Right renal cortex interstitium (tissue), 3 donors: ENCODE measurements around the gene RNF141. TPM values are rescaled to one million over a fixed set of nuclear protein-coding genes. Genes with fewer than 3 reads are reported as not detected.

ENCODE experiments used
- DNase-seq, 3 donors: peaks; one replicate each; pipeline ENCODE4 v3.0.0-alpha.2; 2013; ENCODE audit warnings: low read depth in 3 of 3, low spot score in 2 of 3
- polyA plus RNA-seq, 3 donors: library from polyadenylated mRNA; unstranded; fragments of 120-200 nt; gene quantifications; one replicate each; pipeline ENCODE4 v1.2.1, GENCODE V29; 2013; ENCODE audit not compliant: insufficient read length in 3 of 3

Gene RNF141
- polyA plus RNA-seq, 3 donors: 42.7 to 49.9 (median 48.3) TPM

- no peak for DNase-seq
Measured at GRCh38 chr11:10526974-10527918, 13.7 kb downstream of the RNF141 start.

DNA sequence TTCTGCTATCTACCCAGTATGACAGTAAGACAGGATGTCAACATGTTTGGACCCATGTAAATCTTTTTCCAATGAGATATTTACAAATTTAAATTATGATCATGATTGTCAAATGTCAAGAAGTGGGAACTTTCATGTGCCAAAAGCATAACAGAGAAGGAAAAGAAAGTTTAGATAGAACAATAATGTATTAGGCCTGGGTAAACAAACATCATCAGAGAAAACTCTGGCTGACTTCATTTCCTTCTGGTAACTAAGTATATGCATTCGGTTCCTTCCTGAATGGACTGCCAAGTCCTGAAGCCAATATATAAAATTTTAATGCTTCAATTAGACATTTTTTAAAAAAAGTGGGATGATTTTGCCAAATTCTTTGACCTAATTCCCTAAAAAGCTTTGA, 16.5 kb downstream of the RNF141 start:
- peak in 1 of 3 donors; percentile 17 for DNase-seq

- no peak for DNase-seq
Measured at GRCh38 chr11:10522921-10523320, 18.1 kb downstream of the RNF141 start.

GRCh38 chr11:10522276-10522675, 18.7 kb downstream of the RNF141 start:
- no peak for DNase-seq

DNA sequence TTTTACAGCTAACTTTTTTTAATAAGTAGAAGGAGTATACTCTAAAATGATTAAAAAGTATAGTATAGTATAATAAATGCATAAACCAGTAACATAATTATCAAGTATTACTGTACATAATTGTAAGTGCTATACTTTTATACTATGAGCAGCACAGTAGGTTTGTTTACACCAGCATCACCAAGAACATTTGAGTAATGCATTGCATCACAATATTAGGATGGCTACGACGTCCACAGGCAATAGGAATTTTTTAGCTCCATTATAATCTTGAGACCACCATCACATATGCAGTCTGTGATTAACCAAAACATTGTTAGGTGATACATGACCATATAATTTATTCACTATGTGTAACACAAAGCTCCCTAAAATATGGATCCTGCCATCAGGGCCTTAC, 20.4 kb downstream of the RNF141 start:
- DNase-seq: no peak

DNA sequence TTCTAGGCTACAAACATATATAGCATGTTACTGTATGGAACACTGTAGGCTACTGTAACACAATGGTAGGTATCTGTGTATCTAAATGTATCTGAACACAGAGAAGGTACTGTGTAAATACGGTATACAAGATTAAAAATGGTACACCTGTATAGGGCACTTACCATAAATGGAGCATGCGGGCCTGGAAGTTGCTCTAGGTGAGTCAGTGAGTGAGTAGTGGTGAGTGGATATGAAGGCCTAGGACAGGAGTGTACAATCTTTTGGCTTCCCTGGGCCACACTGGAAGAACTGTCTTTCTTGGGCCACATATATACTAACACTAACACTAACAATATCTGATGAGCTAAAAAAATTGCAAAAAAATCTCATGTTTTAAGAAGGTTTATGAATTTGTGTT, 21.4 kb downstream of the RNF141 start:
- no peak for DNase-seq

GRCh38 chr11:10518891-10519290, 22.1 kb downstream of the RNF141 start:
- no peak for DNase-seq

DNA sequence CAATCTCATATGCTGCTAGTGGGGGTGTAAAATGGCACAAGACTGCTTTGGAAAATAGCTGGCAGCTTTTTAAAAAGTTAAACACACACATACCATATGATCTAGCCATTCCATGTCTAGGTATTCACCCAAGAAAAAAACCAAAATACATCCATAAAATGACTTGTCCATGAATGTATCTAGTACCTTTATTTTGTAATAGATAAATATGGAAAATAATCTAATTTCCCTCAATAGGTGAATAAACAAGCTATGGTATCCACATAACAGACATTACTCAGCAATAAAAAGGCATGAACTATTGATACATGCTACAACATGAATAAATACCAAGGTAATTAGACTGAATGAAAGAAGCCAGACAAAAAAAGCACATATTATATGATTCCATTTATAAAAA, 22.9 kb downstream of the RNF141 start:
- no peak for DNase-seq

GRCh38 chr11:10515418-10515817, 25.6 kb downstream of the RNF141 start:
- no peak for DNase-seq

- DNase-seq: no peak
Measured at GRCh38 chr11:10514709-10515108, 26.3 kb downstream of the RNF141 start.

- DNase-seq: no peak
Measured at GRCh38 chr11:10514202-10514601, 26.8 kb downstream of the RNF141 start.

- no peak for DNase-seq
Measured at GRCh38 chr11:10511181-10511621, 29.8 kb downstream of the RNF141 start.

DNA sequence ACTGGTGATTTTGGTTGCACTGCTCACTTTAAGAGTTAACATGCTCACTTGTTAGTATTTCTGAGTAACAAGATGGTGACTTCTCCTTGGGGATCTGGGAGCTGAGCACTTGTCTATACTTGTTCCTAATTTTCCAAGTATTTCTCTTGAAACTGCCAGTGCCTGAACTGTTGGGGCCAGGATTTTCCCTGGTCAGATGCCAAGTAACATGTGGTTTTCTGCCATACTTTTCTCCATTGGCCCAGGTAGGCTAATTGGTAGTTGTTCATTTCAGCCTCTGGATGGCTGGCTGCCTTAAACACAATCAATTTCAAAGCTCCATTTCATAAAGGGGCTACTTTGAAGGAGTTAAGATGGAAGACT, 35.0 kb downstream of the RNF141 start:
- no peak for DNase-seq

DNA sequence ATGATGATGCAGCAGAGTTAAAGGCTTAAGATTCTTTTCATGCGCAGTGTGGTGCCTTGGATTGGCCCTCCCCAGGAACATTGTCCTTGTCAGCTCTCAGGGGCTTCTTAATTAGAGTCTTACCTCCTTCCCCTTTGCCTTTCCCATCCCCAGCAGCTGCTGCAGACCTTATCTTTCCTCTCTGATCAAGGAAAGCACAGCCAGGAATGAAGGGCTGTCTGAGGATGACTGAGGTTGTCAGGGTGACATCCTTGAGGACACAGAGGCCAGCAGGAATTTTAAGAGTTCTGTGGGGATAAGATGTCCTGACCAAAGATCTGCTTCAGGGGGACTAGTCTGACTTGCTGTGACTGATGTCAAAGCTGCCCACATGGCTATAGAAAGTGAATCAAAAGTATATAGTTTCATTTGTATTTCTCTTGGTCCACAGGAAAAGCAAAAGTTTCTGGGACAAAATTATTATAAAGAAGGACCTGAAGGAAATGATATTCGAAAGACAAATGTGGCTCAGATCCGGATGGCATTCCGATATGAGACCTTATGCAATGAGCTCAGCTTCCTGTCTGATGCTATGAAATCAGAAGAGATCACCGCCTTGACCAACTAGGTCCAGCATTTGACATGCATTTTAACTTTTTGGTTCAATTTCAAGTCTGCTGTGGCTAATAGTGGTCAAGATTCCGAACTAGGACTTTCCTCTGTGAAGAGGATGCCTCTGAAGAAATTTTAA, 35.5 kb downstream of the RNF141 start:
- no peak for DNase-seq

DNA sequence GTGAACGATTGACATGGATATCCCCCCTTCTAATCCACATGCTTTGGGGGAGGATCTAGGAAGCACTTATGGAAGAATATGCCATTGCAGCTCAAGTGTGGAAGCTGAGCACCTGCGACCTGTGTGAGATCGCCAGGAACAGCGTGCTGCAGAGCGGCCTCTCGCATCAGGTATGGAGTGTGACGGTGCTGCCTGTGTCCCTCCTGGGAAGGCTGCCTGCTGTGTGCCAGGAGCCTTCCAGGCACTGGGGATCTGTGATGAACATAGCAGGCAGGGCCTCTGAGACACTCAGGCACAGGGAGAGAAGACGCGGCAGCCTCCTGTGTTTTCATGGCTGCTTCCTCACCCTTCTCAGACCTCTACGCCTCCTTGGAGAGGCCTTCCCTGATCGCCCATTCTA, 36.5 kb downstream of the RNF141 start:
- no peak for DNase-seq

DNA sequence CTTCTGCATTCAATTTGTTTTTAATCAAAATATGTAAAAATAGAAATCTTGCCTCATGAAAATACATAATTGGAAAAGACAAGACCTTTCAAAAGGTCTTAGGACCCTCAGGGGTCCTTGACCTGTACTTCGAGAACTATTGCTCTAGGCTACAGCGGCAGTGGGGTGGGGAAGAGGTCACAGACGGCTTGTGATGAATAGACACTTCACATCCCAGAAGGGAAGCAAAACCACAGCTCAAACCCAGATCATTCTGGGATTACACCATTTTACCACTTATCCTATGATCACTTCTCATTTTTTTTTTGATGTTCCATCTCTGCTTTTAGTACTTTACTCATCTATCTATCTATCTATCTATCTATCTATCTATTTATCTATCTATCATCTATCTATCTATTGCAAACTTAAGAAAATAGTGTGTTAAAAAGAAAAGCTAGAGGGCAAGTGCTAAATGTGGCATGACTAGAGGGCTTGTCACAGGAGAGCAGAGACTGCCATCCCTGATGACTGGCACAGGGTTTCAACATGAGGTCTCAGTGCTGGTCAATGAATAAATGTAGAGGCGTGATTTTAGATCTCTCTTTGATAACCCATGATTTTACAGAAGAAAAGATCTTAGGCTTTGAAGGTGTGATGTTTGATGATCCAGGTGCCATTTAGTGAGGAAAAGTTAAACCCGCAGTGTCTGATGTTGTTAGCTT, 37.1 kb downstream of the RNF141 start:
- no peak for DNase-seq

GRCh38 chr11:10503221-10503620, 37.8 kb downstream of the RNF141 start:
- DNase-seq: no peak

GRCh38 chr11:10502770-10503169, 38.2 kb downstream of the RNF141 start:
- DNase-seq: no peak

DNA sequence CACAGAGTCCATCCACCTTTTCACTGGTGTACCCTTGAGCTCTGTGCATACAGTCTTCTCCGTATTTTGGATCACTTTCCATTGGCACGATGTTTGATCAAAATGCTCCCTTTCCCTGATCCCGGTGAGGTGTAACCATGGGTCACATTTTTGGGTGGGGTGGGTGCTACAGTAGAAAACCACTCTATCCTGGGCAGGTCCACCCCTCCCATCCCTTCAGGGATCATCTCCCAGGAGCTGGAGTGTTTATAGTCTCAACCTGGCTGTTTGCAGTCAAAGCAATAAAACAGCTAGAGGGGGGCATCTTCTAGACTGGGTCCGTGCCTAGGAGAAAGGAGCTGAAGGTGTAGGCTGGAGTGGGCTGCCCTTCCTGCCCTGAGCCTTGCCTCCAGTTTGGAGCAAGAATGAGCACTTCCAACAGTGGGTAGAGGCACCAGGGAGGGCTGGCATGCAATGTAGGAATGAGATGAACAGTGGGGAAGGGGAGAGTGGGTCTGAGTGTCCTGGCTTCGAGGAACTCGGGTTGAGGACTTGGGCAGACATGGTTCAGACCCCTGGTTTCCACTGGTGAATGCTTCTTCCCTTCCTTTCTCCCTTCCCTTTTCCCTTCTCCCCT, 38.8 kb downstream of the RNF141 start:
- no peak for DNase-seq

DNA sequence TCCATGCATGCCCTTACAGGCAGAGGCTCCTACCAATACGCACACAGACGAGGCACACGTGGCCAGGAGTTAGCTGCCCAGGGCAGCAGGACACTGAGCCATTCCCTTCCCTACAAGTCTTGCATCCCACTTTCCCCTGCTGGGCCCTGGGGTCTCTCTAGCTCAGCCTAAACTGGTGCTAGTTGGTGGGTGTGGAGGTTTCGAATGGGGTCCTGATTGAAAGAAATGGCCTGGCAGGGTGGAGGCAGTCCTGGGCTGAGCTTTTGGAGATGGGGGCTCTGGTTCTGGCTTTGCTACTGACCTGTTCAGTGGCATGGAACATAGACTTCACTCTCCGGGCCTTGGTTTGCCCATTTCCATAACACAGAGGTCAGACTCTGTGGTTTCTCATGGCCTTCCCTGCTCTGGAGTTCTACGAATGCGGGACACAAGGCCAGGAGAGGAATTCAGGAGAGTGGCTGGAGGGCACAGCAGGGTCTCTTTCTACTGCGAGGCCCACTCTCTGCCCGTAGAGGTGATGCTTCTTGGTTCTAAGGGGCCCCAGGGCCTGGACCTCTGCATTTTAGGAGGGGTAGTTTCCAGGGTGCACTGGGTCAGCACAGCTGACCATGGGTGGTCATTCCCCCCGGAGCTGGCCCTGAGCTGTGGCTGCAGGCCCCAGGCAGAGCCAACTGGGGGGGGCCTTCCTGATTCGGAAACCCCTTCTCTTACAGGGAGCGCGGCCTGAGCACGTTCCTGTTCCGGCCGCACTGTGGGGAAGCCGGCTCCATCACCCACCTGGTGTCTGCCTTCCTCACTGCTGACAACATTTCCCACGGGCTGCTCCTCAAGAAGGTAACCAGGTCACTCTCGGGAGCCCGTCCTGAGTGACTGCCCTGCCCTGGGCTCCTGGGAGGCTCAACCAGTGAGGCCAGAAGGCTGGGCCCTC, 40.0 kb downstream of the RNF141 start:
- DNase-seq: no peak
